Lower leg skin (tissue), 3 donors: ENCODE data around the gene MYADML2.

Source experiments
- POLR2A ChIP-seq, 2 donors: fragments of 450-650 bp; IDR thresholded peaks; one replicate each; pipeline ENCODE4 v1.6.1; 2016 to 2017; ENCODE audit warnings: antibody characterized with exemption in 2 of 2, mild to moderate bottlenecking in 1 of 2, moderate library complexity in 1 of 2
- TF ChIP-seq, protein P1 (sequence below), 3 donors: fragments of 450-650 bp; IDR thresholded peaks; one replicate each; pipeline ENCODE4 v1.5.1; 2016; ENCODE audit warnings: antibody characterized with exemption in 3 of 3, mild to moderate bottlenecking in 3 of 3, moderate library complexity in 2 of 3

DNA sequence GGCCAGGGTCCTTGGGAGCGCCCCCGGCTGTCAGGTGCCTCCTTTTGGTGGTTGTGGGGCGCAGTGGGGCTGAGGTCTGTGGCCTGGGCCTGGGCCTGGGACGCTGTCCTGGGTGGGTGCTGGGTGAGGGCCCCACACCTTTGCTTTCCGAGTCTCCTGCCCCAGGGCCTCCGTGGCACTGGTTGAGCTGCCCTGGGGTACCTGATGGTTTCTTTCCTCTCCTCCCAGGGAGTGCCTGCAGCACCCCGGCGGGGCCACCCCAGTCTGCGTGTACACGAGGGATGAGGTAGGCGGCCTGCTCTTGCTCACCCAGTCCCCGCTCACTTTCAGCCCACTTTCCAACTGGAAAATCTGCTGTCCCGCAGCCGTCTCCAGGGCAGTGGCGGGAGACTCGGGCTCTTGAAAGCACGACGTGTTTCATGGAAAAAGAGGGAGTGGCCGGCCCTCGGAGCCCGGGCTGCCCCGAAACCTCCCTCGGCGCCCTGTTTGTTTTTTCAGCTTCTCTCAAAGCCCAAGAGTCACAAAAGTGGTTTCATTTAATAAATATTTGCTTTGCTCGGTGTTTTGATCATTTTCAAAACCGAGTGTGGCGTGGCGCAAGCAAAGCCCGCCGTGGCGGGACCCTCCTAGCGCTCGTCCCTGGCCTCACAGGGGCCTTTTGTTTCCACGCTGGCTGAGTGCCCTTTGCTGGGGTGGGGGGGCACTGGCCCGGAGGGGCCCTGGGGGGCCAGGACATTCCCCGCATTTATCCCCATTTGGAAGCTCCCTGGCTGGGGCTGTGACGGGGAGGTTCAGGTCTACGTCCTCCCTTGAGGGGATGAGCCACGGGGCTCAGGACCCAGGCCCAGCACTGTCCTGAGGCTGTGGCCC, 47.8 kb upstream of the MYADML2 start:
- no peak for TF ChIP-seq POLR2A (IDR thresholded peaks at IDR 0.05)
- TF ChIP-seq, protein P1, sequence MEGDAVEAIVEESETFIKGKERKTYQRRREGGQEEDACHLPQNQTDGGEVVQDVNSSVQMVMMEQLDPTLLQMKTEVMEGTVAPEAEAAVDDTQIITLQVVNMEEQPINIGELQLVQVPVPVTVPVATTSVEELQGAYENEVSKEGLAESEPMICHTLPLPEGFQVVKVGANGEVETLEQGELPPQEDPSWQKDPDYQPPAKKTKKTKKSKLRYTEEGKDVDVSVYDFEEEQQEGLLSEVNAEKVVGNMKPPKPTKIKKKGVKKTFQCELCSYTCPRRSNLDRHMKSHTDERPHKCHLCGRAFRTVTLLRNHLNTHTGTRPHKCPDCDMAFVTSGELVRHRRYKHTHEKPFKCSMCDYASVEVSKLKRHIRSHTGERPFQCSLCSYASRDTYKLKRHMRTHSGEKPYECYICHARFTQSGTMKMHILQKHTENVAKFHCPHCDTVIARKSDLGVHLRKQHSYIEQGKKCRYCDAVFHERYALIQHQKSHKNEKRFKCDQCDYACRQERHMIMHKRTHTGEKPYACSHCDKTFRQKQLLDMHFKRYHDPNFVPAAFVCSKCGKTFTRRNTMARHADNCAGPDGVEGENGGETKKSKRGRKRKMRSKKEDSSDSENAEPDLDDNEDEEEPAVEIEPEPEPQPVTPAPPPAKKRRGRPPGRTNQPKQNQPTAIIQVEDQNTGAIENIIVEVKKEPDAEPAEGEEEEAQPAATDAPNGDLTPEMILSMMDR (IDR thresholded peaks at IDR 0.05) = no peak
